Fibroblast of lung (primary cell): ENCODE data around the gene TARM1. TPM values are rescaled to one million over a fixed set of nuclear protein-coding genes. Genes with fewer than 3 reads are reported as not detected.

Experiments
- DNase-seq, 2 donors: peaks; one replicate each; pipeline versions ENCODE4 v3.0.0 to v3.0.0-alpha.2; 2010; ENCODE audit warnings: low read depth in 2 of 2
- H2AFZ ChIP-seq: 2 replicates; pipeline ENCODE4 v1.5.1; 2012; ENCODE audit warnings: low read length, control low read depth, inconsistent platforms
- H3K27ac ChIP-seq: 2 replicates; pipeline ENCODE4 v1.5.1; 2011; ENCODE audit warnings: low read length, control low read depth; ENCODE audit not compliant: insufficient read depth
- H3K27me3 ChIP-seq: 2 replicates; pipeline ENCODE4 v1.5.1; 2011; ENCODE audit warnings: mild to moderate bottlenecking, low read length; ENCODE audit not compliant: control insufficient read depth, insufficient read depth
- H3K36me3 ChIP-seq: 2 replicates; pipeline ENCODE4 v1.5.1; 2011; ENCODE audit warnings: low read length; ENCODE audit not compliant: control insufficient read depth, insufficient read depth
- H3K4me1 ChIP-seq: 2 replicates; pipeline ENCODE4 v1.5.1; 2011; ENCODE audit warnings: low read length; ENCODE audit not compliant: control insufficient read depth, insufficient read depth; ENCODE audit errors: extremely low read depth
- H3K4me2 ChIP-seq: 2 replicates; pipeline ENCODE4 v1.5.1; 2011; ENCODE audit warnings: low read length, control low read depth; ENCODE audit not compliant: insufficient read depth; ENCODE audit errors: extremely low read depth
- H3K4me3 ChIP-seq, 4 experiments: fragments of 200-600 bp in 1 of 4; sonication (generic) in 1 of 4; replicated peaks in 1 of 4; 2 replicates each; pipeline ENCODE4 v1.5.1; 2011 to 2016; ENCODE audit warnings: low read length in 4 of 4, low read depth in 3 of 4, mild to moderate bottlenecking in 3 of 4, control low read depth in 2 of 4, inconsistent platforms in 1 of 4, mixed read lengths in 1 of 4; ENCODE audit not compliant: insufficient read depth in 1 of 4; ENCODE audit errors: control extremely low read depth in 1 of 4
- H3K79me2 ChIP-seq: 2 replicates; pipeline ENCODE4 v1.5.1; 2012; ENCODE audit warnings: mild to moderate bottlenecking, low read length, inconsistent platforms; ENCODE audit not compliant: control insufficient read depth, insufficient read depth
- H3K9ac ChIP-seq: 2 replicates; pipeline ENCODE4 v1.5.1; 2011; ENCODE audit warnings: mild to moderate bottlenecking, low read length, control low read depth; ENCODE audit not compliant: insufficient read depth
- H3K9me3 ChIP-seq: 2 replicates; pipeline ENCODE4 v1.5.1; 2012; ENCODE audit warnings: low read depth, low read length; ENCODE audit not compliant: control insufficient read depth, insufficient read depth
- H4K20me1 ChIP-seq: 2 replicates; pipeline ENCODE4 v1.5.1; 2011; ENCODE audit warnings: low read length; ENCODE audit not compliant: control insufficient read depth, insufficient read depth; ENCODE audit errors: extremely low read depth
- CTCF ChIP-seq, 2 donors: IDR thresholded peaks in 1 of 2; conservative IDR thresholded peaks in 1 of 2; 1 replicate in 1 of 2; 2 replicates in 1 of 2; pipeline ENCODE4 v1.5.1; 2011 to 2012; ENCODE audit warnings: low read length in 2 of 2, control low read depth in 1 of 2, inconsistent platforms in 1 of 2, low read depth in 1 of 2, mild to moderate bottlenecking in 1 of 2
- EZH2 ChIP-seq: IDR thresholded peaks from 2 replicates; pipeline ENCODE4 v1.5.1; 2012; ENCODE audit warnings: low read length, control low read depth, mild to moderate bottlenecking; ENCODE audit errors: missing control alignments
- polyA plus RNA-seq, 2 donors: library from polyadenylated mRNA; depleted of rRNA in 1 of 2; stranded (reverse) in 1 of 2; unstranded in 1 of 2; fragments of >200 nt; gene quantifications; 2 replicates each; pipeline ENCODE4 v1.2.1, GENCODE V29; 2011 to 2012; ENCODE audit warnings: missing spikeins in 1 of 2
- total RNA-seq: library from RNA; depleted of rRNA; stranded (reverse); fragments of >200 nt; gene quantifications from 2 replicates; pipeline ENCODE4 v1.2.1, GENCODE V29; 2014

The TARM1 gene
- total and polyA plus RNA-seq, 2 donors (not counting 1 experiment from before 2014, with no cell fraction given) = not detected

DNA sequence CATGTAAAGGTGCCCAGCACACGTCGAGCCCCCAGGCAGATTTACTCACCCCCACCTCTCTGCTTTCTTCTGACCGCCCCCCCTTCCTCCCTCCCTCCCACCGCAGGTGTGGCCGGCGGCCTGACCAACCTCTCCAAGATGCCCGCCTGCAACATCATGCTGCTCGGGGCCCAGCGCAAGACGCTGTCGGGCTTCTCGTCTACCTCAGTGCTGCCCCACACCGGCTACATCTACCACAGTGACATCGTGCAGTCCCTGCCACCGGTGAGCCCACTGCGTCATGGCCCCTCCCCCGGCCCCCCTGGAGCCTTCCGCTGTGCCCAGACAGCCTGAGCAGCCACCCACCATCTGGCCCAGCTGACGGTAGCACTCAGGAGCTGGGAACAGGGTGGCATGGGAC, 43.2 kb upstream of the TARM1 start:
- no peaks in the 10 kb centered on the region for H4K20me1 ChIP-seq
- H3K4me2 ChIP-seq = no peak overlapping the region
- no peaks in the 10 kb centered on the region for H3K27me3 ChIP-seq
- H3K4me1 ChIP-seq = no peaks in the 10 kb centered on the region
- H3K9me3 ChIP-seq = no peaks in the 10 kb centered on the region
- TF ChIP-seq EZH2 = no peak
- TF ChIP-seq CTCF (conservative IDR thresholded peaks at IDR 0.05 in 1 of 2, IDR thresholded peaks at IDR 0.05 in 1 of 2; ENCODE audit: low read depth in 1 of 2, low read length in 2 of 2) = no peak
- H3K36me3 ChIP-seq = peaks cover 28% of the 10 kb centered on the region
- DNase-seq = no peak
- no peak overlapping the region for H3K27ac ChIP-seq
- no peak overlapping the region for H2AFZ ChIP-seq
- no peak overlapping the region for H3K4me3 ChIP-seq
- no peaks in the 10 kb centered on the region for H3K79me2 ChIP-seq
- no peak overlapping the region for H3K9ac ChIP-seq

- Histone ChIP-seq H3K79me2 (no peaks in the 10 kb centered on the region), H3K27me3 (no peaks in the 10 kb centered on the region), H3K9ac (no peak overlapping the region), H3K9me3 (no peaks in the 10 kb centered on the region), H3K36me3 (peaks cover 22% of the 10 kb centered on the region), H4K20me1 (no peaks in the 10 kb centered on the region), H2AFZ (no peak overlapping the region), H3K4me2 (no peak overlapping the region), H3K4me3 (no peak overlapping the region), H3K4me1 (no peaks in the 10 kb centered on the region), H3K27ac (no peak overlapping the region)
- TF ChIP-seq EZH2 (no peak), CTCF (conservative IDR thresholded peaks at IDR 0.05 in 1 of 2, IDR thresholded peaks at IDR 0.05 in 1 of 2; ENCODE audit: low read depth in 1 of 2, low read length in 2 of 2) (no peak)
- no peak for DNase-seq
Observed at GRCh38 chr19:54123682-54124081, 42.5 kb upstream of the TARM1 start.

GRCh38 chr19:54121259-54121658, 40.1 kb upstream of the TARM1 start:
- H2AFZ ChIP-seq = no peak overlapping the region
- H4K20me1 ChIP-seq = no peaks in the 10 kb centered on the region
- no peak for DNase-seq
- no peaks in the 10 kb centered on the region for H3K9me3 ChIP-seq
- H3K27me3 ChIP-seq = no peaks in the 10 kb centered on the region
- peaks cover 2% of the 10 kb centered on the region for H3K4me1 ChIP-seq
- TF ChIP-seq CTCF (conservative IDR thresholded peaks at IDR 0.05 in 1 of 2, IDR thresholded peaks at IDR 0.05 in 1 of 2; ENCODE audit: low read depth in 1 of 2, low read length in 2 of 2) (no peak), EZH2 (no peak)
- no peak overlapping the region for H3K4me3 ChIP-seq
- H3K27ac ChIP-seq = no peak overlapping the region
- peaks cover 16% of the 10 kb centered on the region for H3K36me3 ChIP-seq
- peaks cover 12% of the 10 kb centered on the region for H3K79me2 ChIP-seq
- no peak overlapping the region for H3K4me2 ChIP-seq
- no peak overlapping the region for H3K9ac ChIP-seq
